RWPE2 (cell line): ENCODE results near the gene TTLL9.

Source experiments
- ATAC-seq: fragments of 200-7000 bp; cut with Tn5 transposase; 3 replicates; pipeline ENCODE4 v1.9.1; 2021; ENCODE audit warnings: low read depth
- DNase-seq: peaks from one replicate; pipeline ENCODE4 v3.0.0-alpha.2; 2020; ENCODE audit warnings: low spot score
- H3K27ac ChIP-seq: fragments of 450-650 bp; 2 replicates; pipeline ENCODE4 v1.5.1; 2017; ENCODE audit warnings: mild to moderate bottlenecking; ENCODE audit not compliant: poor library complexity, severe bottlenecking
- H3K27me3 ChIP-seq: fragments of 250-450 bp; sonication (Bioruptor Pico); 2 replicates; pipeline ENCODE4 v1.5.1; 2021; ENCODE audit warnings: mild to moderate bottlenecking, moderate library complexity; ENCODE audit not compliant: insufficient read depth, poor library complexity, severe bottlenecking
- H3K36me3 ChIP-seq: fragments of 250-450 bp; sonication (Bioruptor Pico); 2 replicates; pipeline ENCODE4 v1.5.1; 2020; ENCODE audit warnings: low read depth, mild to moderate bottlenecking, moderate library complexity
- H3K4me1 ChIP-seq: fragments of 250-450 bp; sonication (Bioruptor Pico); 2 replicates; pipeline ENCODE4 v1.5.1; 2021; ENCODE audit warnings: mild to moderate bottlenecking, moderate library complexity; ENCODE audit not compliant: insufficient read depth, poor library complexity, severe bottlenecking
- H3K4me3 ChIP-seq: fragments of 250-450 bp; sonication (Bioruptor Pico); 2 replicates; pipeline ENCODE4 v1.5.1; 2021; ENCODE audit warnings: mild to moderate bottlenecking, moderate library complexity; ENCODE audit not compliant: severe bottlenecking
- H3K9me3 ChIP-seq: fragments of 250-450 bp; sonication (Bioruptor Pico); 2 replicates; pipeline ENCODE4 v1.5.1; 2021; ENCODE audit warnings: mild to moderate bottlenecking, moderate library complexity; ENCODE audit not compliant: severe bottlenecking
- CTCF ChIP-seq: fragments of 450-650 bp; IDR thresholded peaks from one replicate; pipeline ENCODE4 v1.5.1; 2017; ENCODE audit warnings: mild to moderate bottlenecking, moderate library complexity; ENCODE audit not compliant: poor library complexity, severe bottlenecking

The TTLL9 gene

GRCh38 chr20:31909253-31910070 is 39.0 kb downstream of the TTLL9 start:
- no peaks in the 10 kb centered on the region for H3K4me1 ChIP-seq
- no peaks in the 10 kb centered on the region for H3K27me3 ChIP-seq
- ATAC-seq, result no peak
- peak; percentile 76 for DNase-seq
- no peaks in the 10 kb centered on the region for H3K9me3 ChIP-seq
- TF ChIP-seq CTCF, result no peak
- H3K4me3 ChIP-seq, result no peak overlapping the region
- no peaks in the 10 kb centered on the region for H3K36me3 ChIP-seq
- no peak overlapping the region for H3K27ac ChIP-seq

GRCh38 chr20:31910071-31910803 is 39.8 kb downstream of the TTLL9 start:
- Histone ChIP-seq H3K9me3 (no peaks in the 10 kb centered on the region), H3K4me3 (no peak overlapping the region), H3K27ac (no peak overlapping the region), H3K4me1 (no peaks in the 10 kb centered on the region), H3K27me3 (no peaks in the 10 kb centered on the region), H3K36me3 (no peaks in the 10 kb centered on the region)
- ATAC-seq, result no peak
- TF ChIP-seq CTCF, result no peak
- DNase-seq, result peak; percentile 59

GRCh38 chr20:31913431-31914157 is 43.2 kb downstream of the TTLL9 start:
- Histone ChIP-seq H3K27ac (no peak overlapping the region), H3K4me1 (no peaks in the 10 kb centered on the region), H3K36me3 (no peaks in the 10 kb centered on the region), H3K9me3 (no peaks in the 10 kb centered on the region), H3K4me3 (no peak overlapping the region), H3K27me3 (no peaks in the 10 kb centered on the region)
- DNase-seq, result peak; percentile 81
- TF ChIP-seq CTCF, result no peak
- ATAC-seq, result no peak

GRCh38 chr20:31914170-31914569 is 43.7 kb downstream of the TTLL9 start:
- Histone ChIP-seq H3K36me3 (no peaks in the 10 kb centered on the region), H3K4me1 (no peaks in the 10 kb centered on the region), H3K27ac (no peak overlapping the region), H3K27me3 (no peaks in the 10 kb centered on the region), H3K4me3 (no peak overlapping the region), H3K9me3 (no peaks in the 10 kb centered on the region)
- no peak for DNase-seq
- TF ChIP-seq CTCF, result no peak
- ATAC-seq, result no peak
